DND-41 (cell line): ENCODE results near the gene NPM3.

Source experiments
- CTCF ChIP-seq: IDR thresholded peaks from 2 replicates; pipeline ENCODE4 v1.5.1; 2012; ENCODE audit warnings: borderline replicate concordance, low read length, moderate library complexity, mild to moderate bottlenecking; ENCODE audit not compliant: poor library complexity, severe bottlenecking; ENCODE audit errors: extremely low read depth
- EZH2 ChIP-seq: IDR thresholded peaks from 3 replicates; pipeline ENCODE4 v1.6.1; 2012; ENCODE audit warnings: borderline replicate concordance, low read depth, mild to moderate bottlenecking, moderate library complexity, low read length, inconsistent platforms; ENCODE audit not compliant: severe bottlenecking

GRCh38 chr10:101773923-101774588 is 9.2 kb downstream of the NPM3 start:
- TF ChIP-seq CTCF (no peak), EZH2 (no peak)
